Measurements from ENCODE around the gene HK1. TPM values are rescaled to one million over a fixed set of nuclear protein-coding genes. Genes with fewer than 3 reads are reported as not detected.

Gene HK1
- total and polyA plus RNA-seq, 4 experiments from 2014 or later, result 68.6 to 156 (median 112) TPM

DNA sequence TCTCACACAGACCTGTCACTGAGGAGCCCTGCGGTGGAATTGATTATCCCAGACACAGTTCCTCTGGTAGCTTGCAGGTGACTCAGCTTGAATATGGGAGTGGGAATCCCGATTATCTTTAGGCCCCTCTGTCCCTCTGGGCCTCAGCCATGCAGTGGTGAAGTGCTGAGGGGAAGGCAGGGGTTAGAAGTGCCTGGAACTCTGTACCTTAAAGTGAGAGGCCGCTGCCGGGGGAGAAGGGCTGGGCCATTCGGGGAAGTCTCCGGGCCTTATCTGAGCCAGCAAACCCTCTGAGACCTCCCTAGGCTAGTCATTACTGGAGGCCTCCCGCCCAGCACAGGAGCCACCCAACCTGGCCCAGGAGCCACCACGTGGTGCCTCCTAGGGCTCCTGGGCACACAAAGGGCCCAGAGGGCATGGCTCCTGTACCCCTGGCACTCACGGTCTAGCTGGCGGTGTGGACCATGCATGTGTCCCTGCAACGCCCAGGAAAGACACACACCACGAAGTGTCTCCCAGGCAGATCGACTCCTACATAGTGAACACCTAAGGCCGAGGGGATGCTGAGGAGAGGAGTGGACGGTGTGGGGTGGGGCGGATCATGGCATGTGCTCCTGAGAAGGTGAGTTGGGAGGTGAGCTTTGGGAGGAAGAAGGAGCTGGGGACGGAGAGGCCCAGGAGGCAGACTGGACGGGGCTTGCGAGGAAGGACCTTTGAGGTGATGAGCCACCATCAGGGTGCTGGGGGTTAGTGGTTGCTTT is 56.2 kb downstream of the HK1 start:
- Mint-ChIP-seq H3K27me3 (no peaks in the 10 kb centered on the region), H3K27ac (peak overlapping the region; percentile 78 to 95 (median 89)), H3K4me3 (peak overlapping the region; percentile 70 to 87 (median 76)), H3K9me3 (no peaks in the 10 kb centered on the region), H3K4me1 (peaks cover 38 to 86% (median 66%) of the 10 kb centered on the region in 4 donors), H3K36me3 (peaks cover 19 to 22% of the 10 kb centered on the region in 2 donors)
- Histone ChIP-seq H3K27ac (ENCODE audit: low read depth, low read length) (peak overlapping the region; percentile 38), H3K9me3 (ENCODE audit: control insufficient read depth in 1 of 2, low read length in 2 of 2) (no peaks in the 10 kb centered on the region), H3K36me3 (ENCODE audit: insufficient read depth, low read length) (peaks cover 12% of the 10 kb centered on the region), H3K4me3 (ENCODE audit: low read length in 2 of 2) (no peak overlapping the region), H3K27me3 (ENCODE audit: insufficient read depth, low read length) (no peaks in the 10 kb centered on the region), H3K4me1 (ENCODE audit: insufficient read depth, low read length) (peaks cover 86% of the 10 kb centered on the region)
- ChIA-PET POLR2A (ENCODE audit: partially characterized antibody) (interaction anchor here (0.9 to 7.4 kb wide), 4 partner anchors 14 to 26 kb away, joined by 3 to 49 read pairs (median 4); no protein-coding TSS in a partner anchor), CTCF (ENCODE audit: partially characterized antibody) (interaction anchor here (1.2 kb wide), 1 partner anchor 22 kb away, joined by 5 read pairs; no protein-coding TSS in a partner anchor)
- no peak for DNase-seq
- intact Hi-C loops (cut with micrococcal nuclease), result no loop called here

DNA sequence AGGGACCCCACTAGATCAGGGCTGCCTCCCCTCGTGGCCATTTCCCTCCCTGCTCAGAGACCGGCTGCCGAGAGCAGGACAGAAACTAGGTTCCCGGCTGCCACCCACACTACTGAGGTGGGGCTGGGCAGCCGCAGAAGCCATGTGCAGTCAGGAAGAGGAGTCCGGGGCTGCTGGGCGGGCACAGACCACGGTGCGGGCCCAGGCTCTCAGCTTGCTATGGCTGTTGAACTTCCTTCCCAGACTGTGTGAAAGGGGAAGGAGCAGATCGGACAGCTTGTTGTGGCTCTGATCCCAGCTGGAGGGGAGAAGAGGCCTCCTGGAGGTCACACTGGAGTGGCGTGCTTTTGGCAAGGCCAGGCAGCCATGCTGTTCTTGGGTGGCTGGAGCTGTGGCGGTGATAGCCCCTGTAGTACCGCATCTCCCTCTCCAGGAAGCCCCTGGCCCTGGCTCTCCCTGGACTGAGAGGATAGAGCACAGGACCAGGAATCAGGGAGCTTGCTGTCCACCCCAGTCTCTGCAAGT is 56.8 kb downstream of the HK1 start:
- H3K27me3 Mint-ChIP-seq, result no peaks in the 10 kb centered on the region
- H3K9me3 ChIP-seq (ENCODE audit: control insufficient read depth in 1 of 2, low read length in 2 of 2), result no peaks in the 10 kb centered on the region
- no peaks in the 10 kb centered on the region for H3K9me3 Mint-ChIP-seq
- no peaks in the 10 kb centered on the region for H3K27me3 ChIP-seq (ENCODE audit: insufficient read depth, low read length)
- peaks cover 6% of the 10 kb centered on the region for H3K36me3 ChIP-seq (ENCODE audit: insufficient read depth, low read length)
- H3K4me3 ChIP-seq (ENCODE audit: low read length in 2 of 2), result no peak overlapping the region
- peak overlapping the region; percentile 38 for H3K27ac ChIP-seq (ENCODE audit: low read depth, low read length)
- POLR2A ChIA-PET (ENCODE audit: partially characterized antibody), result interaction anchor here (0.9 to 7.4 kb wide), 4 partner anchors 14 to 25 kb away, joined by 3 to 49 read pairs (median 4); no protein-coding TSS in a partner anchor
- CTCF ChIA-PET (ENCODE audit: partially characterized antibody), result interaction anchor here (1.2 kb wide), 1 partner anchor 21 kb away, joined by 5 read pairs; no protein-coding TSS in a partner anchor
- peak overlapping the region; percentile 53 to 95 (median 89) for H3K27ac Mint-ChIP-seq
- H3K4me1 ChIP-seq (ENCODE audit: insufficient read depth, low read length), result peaks cover 82% of the 10 kb centered on the region
- intact Hi-C loops (cut with micrococcal nuclease), result no loop called here
- H3K4me1 Mint-ChIP-seq, result peaks cover 41 to 87% (median 67%) of the 10 kb centered on the region in 4 donors
- H3K4me3 Mint-ChIP-seq, result peak overlapping the region; percentile 70 to 87 (median 76)
- H3K36me3 Mint-ChIP-seq, result peaks cover 15 to 20% of the 10 kb centered on the region in 2 donors
- peak in 4 of 5 donors; percentile 26 to 45 (median 26) for DNase-seq

DNA sequence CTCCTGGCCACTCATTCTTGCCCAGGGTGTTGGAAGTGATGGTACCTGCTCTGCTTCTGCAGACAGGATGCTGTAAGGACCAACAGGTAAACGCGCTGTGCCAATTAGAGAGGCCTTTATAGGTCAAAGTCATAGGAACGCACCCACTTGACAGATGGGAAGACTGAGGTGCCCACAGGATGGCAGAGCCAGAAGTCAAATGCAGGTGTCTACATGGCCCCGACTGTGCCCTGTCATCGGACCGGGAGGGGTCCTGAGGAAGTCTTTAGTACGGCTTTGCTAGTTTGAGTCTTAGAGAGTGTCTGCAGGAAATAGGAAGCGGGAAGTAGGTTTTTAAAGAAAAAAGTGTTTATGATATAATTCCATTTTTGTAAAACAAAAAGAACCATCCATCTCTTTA is 57.3 kb downstream of the HK1 start:
- Mint-ChIP-seq H3K27me3 (no peaks in the 10 kb centered on the region), H3K4me3 (peak overlapping the region in 7 of 8 donors; percentile 9 to 86 (median 69)), H3K27ac (peak overlapping the region; percentile 41 to 95 (median 81)), H3K9me3 (no peaks in the 10 kb centered on the region), H3K36me3 (peaks cover 12 to 15% of the 10 kb centered on the region in 2 donors), H3K4me1 (peaks cover 39 to 85% (median 65%) of the 10 kb centered on the region in 4 donors)
- ChIA-PET POLR2A (ENCODE audit: partially characterized antibody) (interaction anchor here (0.9 to 7.4 kb wide), 3 partner anchors 13 to 25 kb away, joined by 3 to 49 read pairs (median 4); no protein-coding TSS in a partner anchor), CTCF (ENCODE audit: partially characterized antibody) (interaction anchor here (1.2 kb wide), 1 partner anchor 21 kb away, joined by 5 read pairs; no protein-coding TSS in a partner anchor)
- peaks cover 77% of the 10 kb centered on the region for H3K4me1 ChIP-seq (ENCODE audit: insufficient read depth, low read length)
- no peak for DNase-seq
- H3K36me3 ChIP-seq (ENCODE audit: insufficient read depth, low read length), result peaks cover under 1% of the 10 kb centered on the region
- H3K27me3 ChIP-seq (ENCODE audit: insufficient read depth, low read length), result no peaks in the 10 kb centered on the region
- no peak overlapping the region for H3K4me3 ChIP-seq (ENCODE audit: low read length in 2 of 2)
- H3K9me3 ChIP-seq (ENCODE audit: control insufficient read depth in 1 of 2, low read length in 2 of 2), result no peaks in the 10 kb centered on the region
- intact Hi-C loops (cut with micrococcal nuclease), result no loop called here
- peak overlapping the region; percentile 38 for H3K27ac ChIP-seq (ENCODE audit: low read depth, low read length)

DNA sequence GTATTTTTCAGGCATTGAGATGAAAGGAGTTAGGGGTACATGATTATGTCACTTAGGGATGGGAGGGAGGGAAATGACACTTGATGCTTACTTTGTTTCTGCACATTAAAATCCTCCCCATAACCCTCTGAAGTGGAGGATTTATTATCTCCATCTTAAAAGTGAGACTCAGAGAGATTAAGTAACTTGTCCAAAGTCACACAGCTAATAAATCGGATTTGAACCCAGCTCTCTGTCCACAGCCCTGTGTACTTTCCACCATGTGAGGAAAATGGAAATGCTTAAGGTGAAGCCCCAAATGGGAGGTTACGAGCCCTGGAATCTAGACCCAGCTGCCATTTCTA is 58.6 kb downstream of the HK1 start:
- DNase-seq, result no peak
- no peak overlapping the region for H3K4me3 ChIP-seq (ENCODE audit: low read length in 2 of 2)
- peak overlapping the region in 4 of 7 donors; percentile 42 to 70 (median 54) for H3K27ac Mint-ChIP-seq
- H3K4me1 Mint-ChIP-seq, result peaks cover 44 to 88% (median 71%) of the 10 kb centered on the region in 4 donors
- peak overlapping the region in 2 of 8 donors; percentile 11 to 31 for H3K4me3 Mint-ChIP-seq
- no peaks in the 10 kb centered on the region for H3K36me3 ChIP-seq (ENCODE audit: insufficient read depth, low read length)
- H3K27ac ChIP-seq (ENCODE audit: low read depth, low read length), result no peak overlapping the region
- ChIA-PET CTCF (ENCODE audit: partially characterized antibody) (interaction anchor here (0.8 to 1.0 kb wide), 2 partner anchors 12 to 56 kb away, joined by 4 to 5 read pairs; no protein-coding TSS in a partner anchor), POLR2A (ENCODE audit: partially characterized antibody) (interaction anchor here (0.6 to 7.4 kb wide), 5 partner anchors 10 to 204 kb away, joined by 3 to 49 read pairs (median 4); no protein-coding TSS in a partner anchor)
- H3K4me1 ChIP-seq (ENCODE audit: insufficient read depth, low read length), result peaks cover 77% of the 10 kb centered on the region
- H3K9me3 Mint-ChIP-seq, result no peaks in the 10 kb centered on the region
- no peaks in the 10 kb centered on the region for H3K27me3 Mint-ChIP-seq
- H3K9me3 ChIP-seq (ENCODE audit: control insufficient read depth in 1 of 2, low read length in 2 of 2), result no peaks in the 10 kb centered on the region
- H3K36me3 Mint-ChIP-seq, result peaks cover 9 to 12% of the 10 kb centered on the region in 2 donors
- no peaks in the 10 kb centered on the region for H3K27me3 ChIP-seq (ENCODE audit: insufficient read depth, low read length)
- intact Hi-C loops (cut with micrococcal nuclease), result no loop called here

DNA sequence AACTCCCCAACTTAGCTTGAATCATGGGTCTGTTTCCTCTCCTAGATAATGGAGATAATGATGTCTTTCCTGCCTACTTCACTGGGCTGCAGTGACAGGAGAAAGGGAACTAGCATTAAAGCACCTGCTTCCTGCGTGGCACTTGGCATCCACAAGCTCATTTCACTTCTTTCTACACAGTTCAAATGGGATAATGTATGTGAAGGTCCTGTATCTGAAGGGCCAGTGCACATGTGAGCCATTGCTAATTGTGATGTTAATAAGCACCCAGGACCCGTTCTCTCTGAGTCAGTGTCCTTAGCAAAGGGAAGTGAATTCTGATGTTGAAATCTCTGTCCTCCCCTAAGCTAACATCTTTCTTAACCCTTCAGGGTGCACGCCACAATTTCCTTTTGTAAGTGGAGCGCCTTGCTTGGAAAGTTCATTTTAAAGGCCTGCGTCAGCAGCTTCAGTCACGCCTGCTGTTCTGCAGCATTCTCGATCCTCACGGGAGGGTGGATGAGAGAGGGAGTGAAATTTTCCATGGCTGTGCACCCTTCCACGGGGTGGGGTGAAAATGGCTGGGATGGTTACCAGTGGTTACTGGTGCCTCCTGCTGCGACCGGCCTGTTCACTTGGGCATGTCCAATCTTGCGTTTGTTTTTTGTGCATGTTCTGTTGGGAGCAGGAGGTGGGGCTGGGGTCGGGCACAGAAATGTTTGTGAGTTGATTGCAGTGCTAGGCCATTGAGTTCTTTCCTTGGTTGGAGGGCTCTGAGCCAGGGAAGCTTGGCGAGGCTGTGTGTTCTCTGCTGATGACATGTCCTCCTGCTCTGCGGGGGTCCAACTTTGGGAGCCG is 59.2 kb downstream of the HK1 start:
- ChIA-PET POLR2A (ENCODE audit: partially characterized antibody) (interaction anchor here (0.8 to 7.4 kb wide), 5 partner anchors 10 to 23 kb away, joined by 3 to 49 read pairs (median 4); no protein-coding TSS in a partner anchor), CTCF (ENCODE audit: partially characterized antibody) (interaction anchor here (0.8 to 1.0 kb wide), 2 partner anchors 11 to 56 kb away, joined by 4 to 5 read pairs; no protein-coding TSS in a partner anchor)
- H3K4me3 ChIP-seq (ENCODE audit: low read length in 2 of 2), result no peak overlapping the region
- intact Hi-C loops (cut with micrococcal nuclease), result no loop called here
- H3K4me1 ChIP-seq (ENCODE audit: insufficient read depth, low read length), result peaks cover 78% of the 10 kb centered on the region
- no peaks in the 10 kb centered on the region for H3K9me3 ChIP-seq (ENCODE audit: control insufficient read depth in 1 of 2, low read length in 2 of 2)
- no peaks in the 10 kb centered on the region for H3K27me3 Mint-ChIP-seq
- H3K27ac ChIP-seq (ENCODE audit: low read depth, low read length), result no peak overlapping the region
- peaks cover 11 to 13% of the 10 kb centered on the region in 2 donors for H3K36me3 Mint-ChIP-seq
- H3K4me3 Mint-ChIP-seq, result peak overlapping the region in 5 of 8 donors; percentile 11 to 57 (median 24)
- no peaks in the 10 kb centered on the region for H3K27me3 ChIP-seq (ENCODE audit: insufficient read depth, low read length)
- peak overlapping the region in 6 of 7 donors; percentile 42 to 70 (median 58) for H3K27ac Mint-ChIP-seq
- peaks cover 47 to 88% (median 71%) of the 10 kb centered on the region in 4 donors for H3K4me1 Mint-ChIP-seq
- no peaks in the 10 kb centered on the region for H3K9me3 Mint-ChIP-seq
- no peak for DNase-seq
- no peaks in the 10 kb centered on the region for H3K36me3 ChIP-seq (ENCODE audit: insufficient read depth, low read length)

DNA sequence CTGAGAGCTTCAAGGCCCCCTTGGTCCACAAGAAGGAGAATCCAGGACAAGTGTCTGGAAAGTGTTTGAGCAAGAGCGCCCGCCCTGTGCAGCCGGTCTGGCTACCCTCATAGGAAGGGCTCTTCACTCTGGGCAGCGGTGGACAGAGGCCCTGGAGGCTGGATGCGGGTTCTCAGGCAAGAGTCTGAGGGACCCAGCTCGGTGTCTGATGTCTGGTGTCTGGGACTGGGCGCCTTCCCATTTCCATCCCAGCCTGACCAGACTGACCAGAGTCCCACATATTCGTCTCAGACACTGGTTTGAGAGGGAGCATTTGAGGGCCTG is 59.8 kb downstream of the HK1 start:
- H3K27me3 ChIP-seq (ENCODE audit: insufficient read depth, low read length), result no peaks in the 10 kb centered on the region
- no peak overlapping the region for H3K4me3 ChIP-seq (ENCODE audit: low read length in 2 of 2)
- no peak for DNase-seq
- CTCF ChIA-PET (ENCODE audit: partially characterized antibody), result no interaction called here
- Mint-ChIP-seq H3K4me1 (peaks cover 44 to 89% (median 71%) of the 10 kb centered on the region in 4 donors), H3K9me3 (no peaks in the 10 kb centered on the region), H3K4me3 (peak overlapping the region in 3 of 8 donors; percentile 21 to 22 (median 21)), H3K27ac (peak overlapping the region in 6 of 7 donors; percentile 42 to 91 (median 73)), H3K36me3 (peaks cover 13 to 16% of the 10 kb centered on the region in 2 donors), H3K27me3 (no peaks in the 10 kb centered on the region)
- no peak overlapping the region for H3K27ac ChIP-seq (ENCODE audit: low read depth, low read length)
- no peaks in the 10 kb centered on the region for H3K9me3 ChIP-seq (ENCODE audit: control insufficient read depth in 1 of 2, low read length in 2 of 2)
- H3K4me1 ChIP-seq (ENCODE audit: insufficient read depth, low read length), result peaks cover 78% of the 10 kb centered on the region
- intact Hi-C loops (cut with micrococcal nuclease), result no loop called here
- H3K36me3 ChIP-seq (ENCODE audit: insufficient read depth, low read length), result no peaks in the 10 kb centered on the region
- POLR2A ChIA-PET (ENCODE audit: partially characterized antibody), result interaction anchor here (0.8 to 7.4 kb wide), 4 partner anchors 11 to 23 kb away, joined by 4 to 49 read pairs (median 4); no protein-coding TSS in a partner anchor
